ENCODE data around the gene ALDH8A1.

ALDH8A1 gene

GRCh38 chr6:134870677-134871498 lies 79.0 kb downstream of the ALDH8A1 start:
- peak; percentile 24 for DNase-seq (ENCODE audit: low spot score)

- DNase-seq (ENCODE audit: low spot score) = no peak
Measured at GRCh38 chr6:134868812-134869211, 81.1 kb downstream of the ALDH8A1 start.

All from SW480 (cell line).